ENCODE results near the gene RADIL.

- TF ChIP-seq CTCF (IDR thresholded peaks at IDR 0.05): no peak
- TF ChIP-seq EZH2 (IDR thresholded peaks at IDR 0.05; ENCODE audit: borderline replicate concordance, insufficient read depth, low read depth, low read length, poor library complexity, severe bottlenecking): no peak
Measured at GRCh38 chr7:4840079-4840501, 43.4 kb downstream of the RADIL start.
